Mesothelial cell of epicardium (in vitro differentiated cells): ENCODE measurements around the gene AMMECR1L. TPM values are rescaled to one million over a fixed set of nuclear protein-coding genes. Genes with fewer than 3 reads are reported as not detected.
"Not testable (repeated sequence)": the region's sequence is repeated elsewhere in the genome, so short reads cannot be mapped to it uniquely, and the experiment has no call there.

Experiments used
- DNase-seq, 2 experiments: peaks; one replicate each; pipeline ENCODE4 v3.0.0; 2021; ENCODE audit warnings: low spot score in 2 of 2; ENCODE audit not compliant: unreplicated experiment in 2 of 2
- H3K27ac Mint-ChIP-seq: 2 replicates; pipeline ENCODE4 v1.8.0; 2021; ENCODE audit warnings: mixed read lengths
- H3K27me3 Mint-ChIP-seq: 2 replicates; pipeline ENCODE4 v1.8.0; 2021; ENCODE audit warnings: low read depth, mixed read lengths
- H3K36me3 Mint-ChIP-seq: 2 replicates; pipeline ENCODE4 v1.8.0; 2021; ENCODE audit warnings: mixed read lengths
- H3K4me1 Mint-ChIP-seq: 2 replicates; pipeline ENCODE4 v1.8.0; 2021; ENCODE audit warnings: mixed read lengths
- H3K4me3 Mint-ChIP-seq: 2 replicates; pipeline ENCODE4 v1.8.0; 2021; ENCODE audit warnings: mild to moderate bottlenecking, moderate library complexity, mixed read lengths
- H3K9me3 Mint-ChIP-seq: 2 replicates; pipeline ENCODE4 v1.8.0; 2021; ENCODE audit warnings: mixed read lengths
- CTCF ChIP-seq: fragments of 200-600 bp; sonication (generic); IDR thresholded peaks from one replicate; pipeline ENCODE4 v1.5.0; 2021; ENCODE audit warnings: antibody characterized with exemption; ENCODE audit not compliant: unreplicated experiment
- total RNA-seq: library from RNA; stranded (reverse); gene quantifications from 3 replicates; pipeline ENCODE4 v1.2.1, GENCODE V29; 2021

The AMMECR1L gene
- total RNA-seq, 1 donor from 2014 or later, result 23.1 TPM

- Mint-ChIP-seq H3K27ac (no peak overlapping the region), H3K4me3 (no peak overlapping the region), H3K9me3 (no peaks in the 10 kb centered on the region), H3K36me3 (no peaks in the 10 kb centered on the region), H3K27me3 (peaks cover 18% of the 10 kb centered on the region), H3K4me1 (no peaks in the 10 kb centered on the region)
- DNase-seq, result no peak
- no peak for TF ChIP-seq CTCF
Observed at GRCh38 chr2:127901339-127902056, 15.7 kb upstream of the AMMECR1L start.

- H3K27me3 Mint-ChIP-seq, result no peaks in the 10 kb centered on the region
- no peaks in the 10 kb centered on the region for H3K36me3 Mint-ChIP-seq
- no peak overlapping the region for H3K27ac Mint-ChIP-seq
- no peak for DNase-seq
- H3K4me3 Mint-ChIP-seq, result no peak overlapping the region
- no peaks in the 10 kb centered on the region for H3K9me3 Mint-ChIP-seq
- TF ChIP-seq CTCF, result no peak
- H3K4me1 Mint-ChIP-seq, result no peaks in the 10 kb centered on the region
Observed at GRCh38 chr2:127897531-127898211, 11.9 kb upstream of the AMMECR1L start.

GRCh38 chr2:127893494-127893893 lies 7.7 kb upstream of the AMMECR1L start:
- no peak for DNase-seq
- H3K4me1 Mint-ChIP-seq, result peaks cover 2% of the 10 kb centered on the region
- no peaks in the 10 kb centered on the region for H3K9me3 Mint-ChIP-seq
- no peak overlapping the region for H3K27ac Mint-ChIP-seq
- TF ChIP-seq CTCF, result no peak
- no peaks in the 10 kb centered on the region for H3K27me3 Mint-ChIP-seq
- peaks cover 4% of the 10 kb centered on the region for H3K36me3 Mint-ChIP-seq
- no peak overlapping the region for H3K4me3 Mint-ChIP-seq

- Mint-ChIP-seq H3K4me1 (peaks cover 3% of the 10 kb centered on the region), H3K27me3 (no peaks in the 10 kb centered on the region), H3K4me3 (no peak overlapping the region), H3K27ac (no peak overlapping the region), H3K9me3 (no peaks in the 10 kb centered on the region), H3K36me3 (peaks cover 4% of the 10 kb centered on the region)
- no peak for TF ChIP-seq CTCF
- DNase-seq, result no peak
Observed at GRCh38 chr2:127893033-127893432, 7.3 kb upstream of the AMMECR1L start.

- Mint-ChIP-seq H3K4me1 (peaks cover 15% of the 10 kb centered on the region), H3K36me3 (peaks cover 4% of the 10 kb centered on the region), H3K4me3 (no peak overlapping the region), H3K9me3 (no peaks in the 10 kb centered on the region), H3K27ac (no peak overlapping the region), H3K27me3 (no peaks in the 10 kb centered on the region)
- DNase-seq, result no peak
- no peak for TF ChIP-seq CTCF
Observed at GRCh38 chr2:127891811-127892210, 6.1 kb upstream of the AMMECR1L start.

GRCh38 chr2:127890756-127891155 lies 5.0 kb upstream of the AMMECR1L start:
- not testable (repeated sequence) for H3K27ac Mint-ChIP-seq, DNase-seq, H3K27me3 Mint-ChIP-seq, H3K9me3 Mint-ChIP-seq, H3K36me3 Mint-ChIP-seq, H3K4me3 Mint-ChIP-seq
- peaks cover 15% of the 10 kb centered on the region for H3K4me1 Mint-ChIP-seq
